ENCODE results near the gene ALG12. TPM values are rescaled to one million over a fixed set of nuclear protein-coding genes. Genes with fewer than 3 reads are reported as not detected.

ALG12 gene
- total RNA-seq, 1 experiment from 2014 or later = 29.2 TPM

DNA sequence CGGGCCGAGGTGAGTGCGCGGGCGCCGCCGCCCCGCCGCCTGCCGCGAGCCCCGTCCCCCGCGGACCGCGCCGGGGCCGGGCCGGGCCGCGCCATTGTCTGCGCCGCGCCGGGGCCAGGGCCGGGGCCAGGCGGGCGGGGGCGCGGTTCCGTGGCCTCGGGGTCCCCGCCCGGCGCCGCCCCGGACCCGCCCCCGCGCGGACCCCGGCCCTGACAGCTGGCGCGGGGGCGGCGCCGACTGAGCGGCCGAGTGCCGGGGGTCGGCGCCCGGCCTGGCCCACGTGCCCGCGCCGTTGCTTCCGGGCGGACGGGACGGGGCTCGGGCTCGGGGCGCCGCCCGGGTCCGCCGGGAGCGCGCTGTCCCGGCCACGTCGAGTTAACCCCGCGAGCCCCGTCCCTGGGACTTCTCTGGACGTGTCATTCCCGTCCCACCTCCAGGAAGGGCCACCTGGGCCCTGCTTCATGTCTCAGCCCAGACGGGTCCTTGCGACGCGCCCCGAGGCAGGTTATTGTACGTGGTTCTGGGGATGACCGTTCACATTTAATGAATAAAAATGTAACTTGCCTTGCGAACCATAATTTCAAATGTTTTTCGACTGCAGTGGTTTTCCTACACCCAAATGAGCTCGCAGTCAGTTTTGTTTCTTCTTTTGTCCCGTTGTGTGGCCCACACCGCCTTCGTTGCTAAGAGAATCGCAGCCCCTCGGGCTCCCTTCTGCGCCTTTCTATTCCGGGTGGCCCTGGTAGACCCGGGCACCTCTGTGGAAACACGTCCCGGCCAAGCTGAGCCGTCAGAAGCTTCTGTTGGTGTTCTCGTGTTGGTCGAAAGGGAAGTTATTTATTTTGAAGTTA is 64.0 kb downstream of the ALG12 start:
- H3K27ac Mint-ChIP-seq = peak overlapping the region; percentile 75
- no peaks in the 10 kb centered on the region for H3K9me3 Mint-ChIP-seq
- no peak for DNase-seq (ENCODE audit: low spot score)
- ChIA-PET CTCF (no interaction called here), POLR2A (no interaction called here)
- peak; percentile 7 for ATAC-seq
- H3K4me3 Mint-ChIP-seq = peak overlapping the region; percentile 93
- no peak for TF ChIP-seq RORB (CRISPR knock-in tag; IDR thresholded peaks at IDR 0.05)
- TF ChIP-seq CTCF (IDR thresholded peaks at IDR 0.05) = no peak
- TF ChIP-seq ELF4 (CRISPR knock-in tag; IDR thresholded peaks at IDR 0.05; ENCODE audit: low read depth) = no peak
- TF ChIP-seq, protein P1, sequence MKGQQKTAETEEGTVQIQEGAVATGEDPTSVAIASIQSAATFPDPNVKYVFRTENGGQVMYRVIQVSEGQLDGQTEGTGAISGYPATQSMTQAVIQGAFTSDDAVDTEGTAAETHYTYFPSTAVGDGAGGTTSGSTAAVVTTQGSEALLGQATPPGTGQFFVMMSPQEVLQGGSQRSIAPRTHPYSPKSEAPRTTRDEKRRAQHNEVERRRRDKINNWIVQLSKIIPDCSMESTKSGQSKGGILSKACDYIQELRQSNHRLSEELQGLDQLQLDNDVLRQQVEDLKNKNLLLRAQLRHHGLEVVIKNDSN (CRISPR knock-in tag; IDR thresholded peaks at IDR 0.05) = no peak
- TF ChIP-seq ZNF121 (CRISPR knock-in tag; IDR thresholded peaks at IDR 0.05) = no peak
- TF ChIP-seq USF2 (CRISPR knock-in tag; IDR thresholded peaks at IDR 0.05) = peak; percentile 62; the same call in 1 of the 2 replicates
- no peaks in the 10 kb centered on the region for H3K36me3 Mint-ChIP-seq
- peaks cover 36% of the 10 kb centered on the region for H3K27me3 Mint-ChIP-seq (ENCODE audit: low read depth)
- peaks cover 24% of the 10 kb centered on the region for H3K4me1 Mint-ChIP-seq

DNA sequence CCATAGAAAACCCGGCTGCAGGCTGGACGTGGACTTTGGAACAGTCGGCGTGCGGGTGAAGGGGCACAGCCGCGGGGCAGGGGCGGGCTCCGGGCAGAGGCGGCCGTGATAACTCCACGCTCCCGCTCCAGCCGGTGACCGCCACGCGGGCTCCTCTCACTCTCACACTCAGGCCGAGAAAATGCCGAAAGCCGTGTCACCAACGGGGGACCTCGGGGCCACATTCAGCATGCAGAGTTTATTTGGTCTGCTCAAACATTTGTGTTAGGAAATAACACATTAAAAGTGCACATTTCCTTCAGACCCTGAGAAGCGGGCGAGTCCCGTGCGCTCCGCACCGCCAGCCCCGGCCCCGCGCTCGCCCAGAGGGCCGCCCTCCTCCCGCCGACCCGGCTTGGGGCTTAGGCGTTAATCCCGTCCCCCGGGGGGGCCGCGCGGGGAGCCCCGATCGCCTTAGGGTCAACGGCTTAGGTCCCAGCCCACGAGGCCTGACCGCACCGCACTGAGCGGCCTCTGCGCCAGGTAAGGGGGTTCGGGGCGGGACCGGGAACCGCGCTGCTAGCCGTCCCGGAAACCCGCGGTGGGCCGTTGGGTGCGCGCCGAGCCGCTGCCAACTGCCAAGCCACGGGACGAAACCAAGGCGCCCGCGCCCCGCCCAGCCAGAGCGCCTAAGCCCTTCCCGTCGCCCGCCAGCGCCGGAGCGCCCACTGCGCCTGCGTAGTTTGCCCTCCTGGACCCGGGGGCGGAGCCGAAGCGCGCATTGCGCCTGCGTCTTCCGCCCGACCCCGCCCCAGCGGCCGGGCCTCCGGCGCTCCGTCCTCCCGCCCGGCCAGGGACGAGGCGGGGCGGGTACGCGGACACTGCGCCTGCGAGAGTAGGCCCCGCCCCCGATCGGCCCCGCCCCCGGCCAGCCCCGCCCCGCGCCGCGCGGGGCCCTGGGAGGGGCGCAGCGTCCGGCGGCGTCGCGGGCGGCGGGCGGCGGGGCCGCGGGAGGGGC is 65.0 kb downstream of the ALG12 start, which contains the start of gene ZBED4:
Gene ZBED4, plus strand, starts transcription at position 947 of the 997 bp plus-strand sequence. CDS start 29,819 bp downstream, outside the sequence.
- peak within 1 kb of the TSS; percentile 75 for H3K27ac Mint-ChIP-seq
- H3K4me3 Mint-ChIP-seq = peak within 1 kb of the TSS; percentile 93
- H3K4me1 Mint-ChIP-seq = peaks cover 21% of the 10 kb centered on the region
- H3K27me3 Mint-ChIP-seq (ENCODE audit: low read depth) = peaks cover 44% of the 10 kb centered on the region
- no peaks in the 10 kb centered on the region for H3K9me3 Mint-ChIP-seq
- POLR2A ChIA-PET = no interaction called here
- CTCF ChIA-PET = interaction anchor here (0.6 kb wide), 1 partner anchor 47 kb away, joined by 3 read pairs; no protein-coding TSS in a partner anchor
- peak; percentile 86 for ATAC-seq
- peak; percentile 98 for DNase-seq (ENCODE audit: low spot score)
- H3K36me3 Mint-ChIP-seq = no peaks in the 10 kb centered on the region
- no peak for TF ChIP-seq ZNF396 (CRISPR knock-in tag; IDR thresholded peaks at IDR 0.05; ENCODE audit: borderline replicate concordance)
- peak; percentile 35; the same call in 1 of the 2 replicates for TF ChIP-seq FOXP1 (CRISPR knock-in tag; IDR thresholded peaks at IDR 0.05; ENCODE audit: borderline replicate concordance)
- TF ChIP-seq, protein P2, sequence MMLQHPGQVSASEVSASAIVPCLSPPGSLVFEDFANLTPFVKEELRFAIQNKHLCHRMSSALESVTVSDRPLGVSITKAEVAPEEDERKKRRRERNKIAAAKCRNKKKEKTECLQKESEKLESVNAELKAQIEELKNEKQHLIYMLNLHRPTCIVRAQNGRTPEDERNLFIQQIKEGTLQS (CRISPR knock-in tag; conservative IDR thresholded peaks at IDR 0.05) = no peak
- TF ChIP-seq ZNF232 (CRISPR knock-in tag; IDR thresholded peaks at IDR 0.05) = no peak
- TF ChIP-seq CREM (CRISPR knock-in tag; IDR thresholded peaks at IDR 0.05) = peak; percentile 61
- TF ChIP-seq, protein P3, sequence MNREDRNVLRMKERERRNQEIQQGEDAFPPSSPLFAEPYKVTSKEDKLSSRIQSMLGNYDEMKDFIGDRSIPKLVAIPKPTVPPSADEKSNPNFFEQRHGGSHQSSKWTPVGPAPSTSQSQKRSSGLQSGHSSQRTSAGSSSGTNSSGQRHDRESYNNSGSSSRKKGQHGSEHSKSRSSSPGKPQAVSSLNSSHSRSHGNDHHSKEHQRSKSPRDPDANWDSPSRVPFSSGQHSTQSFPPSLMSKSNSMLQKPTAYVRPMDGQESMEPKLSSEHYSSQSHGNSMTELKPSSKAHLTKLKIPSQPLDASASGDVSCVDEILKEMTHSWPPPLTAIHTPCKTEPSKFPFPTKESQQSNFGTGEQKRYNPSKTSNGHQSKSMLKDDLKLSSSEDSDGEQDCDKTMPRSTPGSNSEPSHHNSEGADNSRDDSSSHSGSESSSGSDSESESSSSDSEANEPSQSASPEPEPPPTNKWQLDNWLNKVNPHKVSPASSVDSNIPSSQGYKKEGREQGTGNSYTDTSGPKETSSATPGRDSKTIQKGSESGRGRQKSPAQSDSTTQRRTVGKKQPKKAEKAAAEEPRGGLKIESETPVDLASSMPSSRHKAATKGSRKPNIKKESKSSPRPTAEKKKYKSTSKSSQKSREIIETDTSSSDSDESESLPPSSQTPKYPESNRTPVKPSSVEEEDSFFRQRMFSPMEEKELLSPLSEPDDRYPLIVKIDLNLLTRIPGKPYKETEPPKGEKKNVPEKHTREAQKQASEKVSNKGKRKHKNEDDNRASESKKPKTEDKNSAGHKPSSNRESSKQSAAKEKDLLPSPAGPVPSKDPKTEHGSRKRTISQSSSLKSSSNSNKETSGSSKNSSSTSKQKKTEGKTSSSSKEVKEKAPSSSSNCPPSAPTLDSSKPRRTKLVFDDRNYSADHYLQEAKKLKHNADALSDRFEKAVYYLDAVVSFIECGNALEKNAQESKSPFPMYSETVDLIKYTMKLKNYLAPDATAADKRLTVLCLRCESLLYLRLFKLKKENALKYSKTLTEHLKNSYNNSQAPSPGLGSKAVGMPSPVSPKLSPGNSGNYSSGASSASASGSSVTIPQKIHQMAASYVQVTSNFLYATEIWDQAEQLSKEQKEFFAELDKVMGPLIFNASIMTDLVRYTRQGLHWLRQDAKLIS (CRISPR knock-in tag; IDR thresholded peaks at IDR 0.05; ENCODE audit: borderline replicate concordance) = no peak
- peak; percentile 87 for TF ChIP-seq ZNF423 (CRISPR knock-in tag; IDR thresholded peaks at IDR 0.05)
- no peak for TF ChIP-seq ESRRA (CRISPR knock-in tag; IDR thresholded peaks at IDR 0.05; ENCODE audit: borderline replicate concordance)
- TF ChIP-seq, protein P4, sequence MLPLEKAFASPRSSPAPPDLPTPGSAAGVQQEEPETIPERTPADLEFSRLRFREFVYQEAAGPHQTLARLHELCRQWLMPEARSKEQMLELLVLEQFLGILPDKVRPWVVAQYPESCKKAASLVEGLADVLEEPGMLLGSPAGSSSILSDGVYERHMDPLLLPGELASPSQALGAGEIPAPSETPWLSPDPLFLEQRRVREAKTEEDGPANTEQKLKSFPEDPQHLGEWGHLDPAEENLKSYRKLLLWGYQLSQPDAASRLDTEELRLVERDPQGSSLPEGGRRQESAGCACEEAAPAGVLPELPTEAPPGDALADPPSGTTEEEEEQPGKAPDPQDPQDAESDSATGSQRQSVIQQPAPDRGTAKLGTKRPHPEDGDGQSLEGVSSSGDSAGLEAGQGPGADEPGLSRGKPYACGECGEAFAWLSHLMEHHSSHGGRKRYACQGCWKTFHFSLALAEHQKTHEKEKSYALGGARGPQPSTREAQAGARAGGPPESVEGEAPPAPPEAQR (CRISPR knock-in tag; IDR thresholded peaks at IDR 0.05) = no peak
- TF ChIP-seq SP1 (CRISPR knock-in tag; conservative IDR thresholded peaks at IDR 0.05) = peak; percentile 85
- no peak for TF ChIP-seq NR1H2 (CRISPR knock-in tag; IDR thresholded peaks at IDR 0.05)
- TF ChIP-seq, protein P5, sequence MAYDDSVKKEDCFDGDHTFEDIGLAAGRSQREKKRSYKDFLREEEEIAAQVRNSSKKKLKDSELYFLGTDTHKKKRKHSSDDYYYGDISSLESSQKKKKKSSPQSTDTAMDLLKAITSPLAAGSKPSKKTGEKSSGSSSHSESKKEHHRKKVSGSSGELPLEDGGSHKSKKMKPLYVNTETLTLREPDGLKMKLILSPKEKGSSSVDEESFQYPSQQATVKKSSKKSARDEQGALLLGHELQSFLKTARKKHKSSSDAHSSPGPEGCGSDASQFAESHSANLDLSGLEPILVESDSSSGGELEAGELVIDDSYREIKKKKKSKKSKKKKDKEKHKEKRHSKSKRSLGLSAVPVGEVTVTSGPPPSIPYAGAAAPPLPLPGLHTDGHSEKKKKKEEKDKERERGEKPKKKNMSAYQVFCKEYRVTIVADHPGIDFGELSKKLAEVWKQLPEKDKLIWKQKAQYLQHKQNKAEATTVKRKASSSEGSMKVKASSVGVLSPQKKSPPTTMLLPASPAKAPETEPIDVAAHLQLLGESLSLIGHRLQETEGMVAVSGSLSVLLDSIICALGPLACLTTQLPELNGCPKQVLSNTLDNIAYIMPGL (CRISPR knock-in tag; IDR thresholded peaks at IDR 0.05) = peak; percentile 87; the same call in 1 of the 2 replicates
- TF ChIP-seq, protein P6, sequence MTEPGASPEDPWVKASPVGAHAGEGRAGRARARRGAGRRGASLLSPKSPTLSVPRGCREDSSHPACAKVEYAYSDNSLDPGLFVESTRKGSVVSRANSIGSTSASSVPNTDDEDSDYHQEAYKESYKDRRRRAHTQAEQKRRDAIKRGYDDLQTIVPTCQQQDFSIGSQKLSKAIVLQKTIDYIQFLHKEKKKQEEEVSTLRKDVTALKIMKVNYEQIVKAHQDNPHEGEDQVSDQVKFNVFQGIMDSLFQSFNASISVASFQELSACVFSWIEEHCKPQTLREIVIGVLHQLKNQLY (CRISPR knock-in tag; IDR thresholded peaks at IDR 0.05) = no peak
- no peak for TF ChIP-seq NFYB (CRISPR knock-in tag; conservative IDR thresholded peaks at IDR 0.05; ENCODE audit: low read depth)

Data from WTC11 (cell line).